Mesodermal cell (in vitro differentiated cells): ENCODE results near the gene ATP11A.

Experiments
- H3K27ac ChIP-seq: 2 replicates; pipeline ENCODE4 v1.7.0; 2013; ENCODE audit warnings: mild to moderate bottlenecking, low read depth, low read length, moderate library complexity; ENCODE audit not compliant: severe bottlenecking
- H3K36me3 ChIP-seq: 2 replicates; pipeline ENCODE4 v1.7.1; 2013; ENCODE audit warnings: mild to moderate bottlenecking, low read length, moderate library complexity; ENCODE audit not compliant: control insufficient read depth, insufficient read depth
- H3K4me1 ChIP-seq: one replicate; pipeline ENCODE4 v1.7.1; 2013; ENCODE audit warnings: mild to moderate bottlenecking, low read length; ENCODE audit not compliant: insufficient read depth, control insufficient read depth, poor library complexity, severe bottlenecking
- H3K4me3 ChIP-seq: 2 replicates; pipeline ENCODE4 v1.7.0; 2013; ENCODE audit warnings: low read length, control low read depth, mild to moderate bottlenecking; ENCODE audit not compliant: insufficient read depth, poor library complexity, severe bottlenecking; ENCODE audit errors: extremely low read depth
- H3K9me3 ChIP-seq: 2 replicates; pipeline ENCODE4 v1.7.1; 2013; ENCODE audit warnings: mild to moderate bottlenecking, low read length, moderate library complexity; ENCODE audit not compliant: control insufficient read depth
- WGBS, 2 experiments: methylation state at CpG; one replicate each; pipeline ENCODE4 v1.1.5; 2013; ENCODE audit warnings: missing lambda C conversion rate in 2 of 2; ENCODE audit not compliant: insufficient coverage in 2 of 2; 5-methylcytosine and 5-hydroxymethylcytosine counted together

ATP11A gene

GRCh38 chr13:112908342-112908741, 218.5 kb downstream of the ATP11A start:
- WGBS, 2 experiments = 89 to 90% methylated on average over 4 to 5 of the region's 5 CpGs
- no peaks in the 10 kb centered on the region for H3K36me3 ChIP-seq
- H3K4me3 ChIP-seq = no peak overlapping the region
- no peak overlapping the region for H3K27ac ChIP-seq
- H3K4me1 ChIP-seq = no peaks in the 10 kb centered on the region
- H3K9me3 ChIP-seq = peaks cover 15% of the 10 kb centered on the region

DNA sequence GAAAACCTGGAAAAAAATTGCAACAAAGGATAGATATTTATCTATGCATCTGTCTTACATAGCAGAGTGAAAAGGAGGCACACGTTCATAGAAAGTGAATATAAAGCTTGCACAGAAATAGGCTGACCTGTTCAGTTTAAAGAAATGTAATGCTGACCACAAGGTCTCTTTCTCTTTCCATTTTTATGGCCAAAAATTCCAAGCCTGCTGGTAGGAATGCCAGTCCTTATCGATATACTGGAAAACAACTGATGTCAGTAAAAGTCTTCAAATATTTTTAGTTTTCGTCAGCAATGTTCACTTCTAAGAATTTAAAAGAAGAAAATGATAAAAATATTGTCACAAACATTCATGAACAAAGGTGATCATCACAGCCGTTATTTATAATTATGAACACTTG, 220.2 kb downstream of the ATP11A start:
- no peak overlapping the region for H3K27ac ChIP-seq
- H3K4me3 ChIP-seq = no peak overlapping the region
- no peaks in the 10 kb centered on the region for H3K4me1 ChIP-seq
- H3K36me3 ChIP-seq = no peaks in the 10 kb centered on the region
- peaks cover 6% of the 10 kb centered on the region for H3K9me3 ChIP-seq
- 100% methylated on average over 1 of the region's 4 CpGs; no CpG with 5 or more reads in 1 of the 2 experiments for WGBS, 2 experiments

DNA sequence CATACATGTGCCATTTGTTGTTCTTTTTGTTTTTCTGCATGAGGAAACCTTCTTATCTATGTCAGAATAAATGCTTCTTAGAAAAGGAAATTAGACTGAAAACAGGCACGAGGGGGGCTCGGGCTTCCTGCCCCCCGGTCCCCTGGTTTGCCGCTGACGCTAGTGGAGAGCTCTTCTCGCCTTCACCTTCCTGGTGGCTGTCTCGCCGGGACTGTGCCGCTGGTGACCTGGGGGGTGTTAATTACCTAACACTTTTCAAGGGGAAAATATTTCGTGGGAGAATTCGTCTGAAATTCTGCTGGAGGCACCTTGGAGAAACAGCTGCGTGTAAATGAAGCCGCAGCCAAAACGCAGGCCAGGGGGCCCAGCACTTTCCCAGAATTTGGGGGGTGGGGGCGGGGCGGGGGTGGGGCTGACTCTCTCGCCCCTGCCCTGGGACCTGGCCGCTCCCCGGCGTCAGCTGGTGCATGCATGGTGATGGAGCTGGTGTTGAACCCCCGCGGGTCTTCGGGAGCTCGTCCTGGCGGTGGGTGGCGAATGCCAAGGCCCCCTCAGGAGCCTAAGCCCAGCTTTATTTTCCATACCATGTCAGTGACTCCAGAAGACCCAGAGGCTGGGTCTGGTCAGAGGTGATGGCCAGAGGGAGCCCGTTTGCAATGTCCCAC, 220.9 kb downstream of the ATP11A start:
- 74 to 81% methylated on average over 12 to 13 of the region's 27 CpGs for WGBS, 2 experiments
- H3K36me3 ChIP-seq = no peaks in the 10 kb centered on the region
- H3K27ac ChIP-seq = no peak overlapping the region
- no peaks in the 10 kb centered on the region for H3K4me1 ChIP-seq
- no peaks in the 10 kb centered on the region for H3K9me3 ChIP-seq
- H3K4me3 ChIP-seq = no peak overlapping the region

DNA sequence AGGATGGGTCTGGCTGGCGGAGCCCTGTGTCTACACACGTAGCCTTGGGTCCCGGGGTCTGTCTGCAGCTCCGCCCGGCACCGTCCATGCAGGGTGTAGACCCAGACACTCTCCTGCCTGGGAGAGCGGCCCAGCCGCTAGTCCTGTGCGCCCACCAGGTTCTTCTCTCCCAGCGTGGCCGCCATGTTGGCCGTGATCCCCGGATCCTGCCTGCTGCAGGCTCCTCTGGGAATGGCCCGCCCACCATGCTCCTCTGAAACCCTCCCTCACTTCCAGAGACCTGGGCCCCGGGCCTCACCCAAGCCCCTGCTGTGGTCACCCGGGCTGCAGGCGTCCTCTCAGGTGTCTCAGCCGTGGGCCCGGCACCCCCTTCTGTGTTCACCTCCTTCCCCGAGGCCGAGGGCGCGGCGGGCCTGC, 221.5 kb downstream of the ATP11A start:
- whole genome bisulfite sequencing, 2 experiments = 96 to 98% methylated on average over 19 to 24 of the region's 24 CpGs
- Histone ChIP-seq H3K36me3 (no peaks in the 10 kb centered on the region), H3K4me3 (no peak overlapping the region), H3K27ac (no peak overlapping the region), H3K4me1 (no peaks in the 10 kb centered on the region), H3K9me3 (no peaks in the 10 kb centered on the region)

- Histone ChIP-seq H3K27ac (no peak overlapping the region), H3K4me3 (no peak overlapping the region), H3K9me3 (no peaks in the 10 kb centered on the region), H3K4me1 (no peaks in the 10 kb centered on the region), H3K36me3 (no peaks in the 10 kb centered on the region)
- 90 to 100% methylated on average over 4 to 5 of the region's 6 CpGs for WGBS, 2 experiments
Measured at GRCh38 chr13:112911883-112912282, 222.0 kb downstream of the ATP11A start.

DNA sequence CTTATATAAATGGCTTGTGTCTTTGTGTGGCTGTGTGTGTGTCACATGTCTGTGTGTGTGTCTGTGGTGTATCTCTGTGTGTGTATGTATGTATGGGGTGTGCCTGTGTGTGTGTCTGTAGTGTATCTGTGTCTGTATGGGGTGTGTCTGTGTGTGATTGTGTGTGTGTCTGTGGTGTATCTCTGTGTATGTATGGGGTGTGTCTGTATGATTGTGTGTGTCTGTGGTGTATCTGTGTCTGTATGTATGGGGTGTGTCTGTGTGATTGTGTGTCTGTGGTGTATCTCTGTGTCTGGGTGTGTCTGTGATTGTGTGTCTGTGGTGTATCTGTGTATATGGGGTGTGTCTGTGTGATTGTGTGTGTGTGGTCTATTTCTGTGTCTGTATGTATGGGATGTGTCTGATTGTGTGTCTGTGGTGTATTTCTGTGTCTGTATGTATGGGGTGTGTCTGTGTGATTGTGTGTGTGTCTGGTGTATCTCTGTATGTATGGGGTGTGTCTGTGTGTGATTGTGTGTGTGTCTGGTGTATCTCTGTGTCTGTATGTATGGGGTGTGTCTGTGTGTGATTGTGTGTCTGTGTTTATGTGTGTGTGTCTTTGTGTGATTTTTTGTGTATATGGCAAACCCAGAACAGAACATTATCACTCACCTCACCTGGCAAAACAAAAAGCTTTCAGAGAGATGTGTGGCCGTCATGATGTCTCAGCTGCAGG, 223.0 kb downstream of the ATP11A start:
- Histone ChIP-seq H3K4me1 (peaks cover under 1% of the 10 kb centered on the region), H3K4me3 (no peak overlapping the region)

DNA sequence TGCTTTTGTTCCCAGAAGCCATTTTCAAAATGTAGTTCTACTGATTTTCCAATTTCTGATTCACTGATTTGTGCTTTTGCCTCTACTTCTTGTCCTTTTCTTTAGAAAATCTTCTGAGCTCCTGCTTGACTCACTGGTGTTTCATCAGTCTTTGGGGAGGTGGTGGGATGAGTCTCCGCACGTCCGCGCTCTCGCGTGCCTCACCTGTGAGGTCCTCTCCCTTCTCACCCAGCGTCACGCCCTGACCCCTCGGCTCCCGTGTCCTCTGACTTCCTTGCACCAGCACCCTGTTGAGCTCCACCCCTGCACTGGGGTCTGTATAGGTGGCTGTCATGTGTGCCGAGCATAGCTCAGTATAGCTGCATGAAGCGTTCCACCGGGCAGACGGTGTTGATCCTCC, 226.5 kb downstream of the ATP11A start:
- Histone ChIP-seq H3K4me1 (peaks cover 9% of the 10 kb centered on the region), H3K27ac (no peak overlapping the region), H3K4me3 (no peak overlapping the region), H3K36me3 (no peaks in the 10 kb centered on the region), H3K9me3 (no peaks in the 10 kb centered on the region)
- WGBS, 2 experiments = 89 to 95% methylated on average over 4 to 13 of the region's 14 CpGs

More for the DNA sequence above, 223.0 kb downstream of the ATP11A start:
- H3K27ac ChIP-seq = no peak overlapping the region
- WGBS, 2 experiments = 75 to 100% methylated on average over 1 of the region's 1 CpG
- H3K36me3 ChIP-seq = no peaks in the 10 kb centered on the region
- no peaks in the 10 kb centered on the region for H3K9me3 ChIP-seq

DNA sequence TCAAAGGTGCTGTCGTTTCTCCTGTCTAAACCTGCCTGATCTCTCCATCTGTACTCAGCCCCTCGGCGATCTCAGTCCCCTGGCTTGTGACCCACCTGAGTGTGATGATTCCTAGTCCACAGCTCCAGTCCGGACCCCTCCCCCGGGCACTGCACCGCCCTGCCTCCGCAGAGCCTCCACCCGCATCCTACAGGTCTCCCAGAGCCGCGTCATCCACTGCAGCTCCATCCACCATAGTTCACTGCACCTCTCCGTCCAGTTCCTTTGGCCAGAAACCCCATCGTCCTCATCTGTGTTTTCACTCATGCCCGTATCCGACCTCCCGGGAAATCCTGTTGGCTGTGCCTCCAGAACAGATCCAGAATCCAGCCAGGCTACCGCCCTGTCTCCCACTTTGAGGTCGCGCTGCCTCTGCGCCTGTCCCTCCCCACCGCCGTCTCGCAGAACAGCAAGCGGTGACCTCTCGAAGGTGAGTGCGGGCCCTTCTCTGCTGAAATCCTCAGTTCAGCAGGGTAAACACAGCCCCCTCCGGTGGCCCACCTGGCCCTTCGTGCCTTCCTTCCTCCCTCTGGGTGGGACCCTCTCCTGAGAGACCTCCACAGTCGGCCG, 227.3 kb downstream of the ATP11A start:
- Histone ChIP-seq H3K27ac (no peak overlapping the region), H3K36me3 (no peaks in the 10 kb centered on the region), H3K4me1 (peaks cover 9% of the 10 kb centered on the region), H3K4me3 (no peak overlapping the region), H3K9me3 (no peaks in the 10 kb centered on the region)
- WGBS, 2 experiments = 94 to 95% methylated on average over 29 of the region's 29 CpGs

DNA sequence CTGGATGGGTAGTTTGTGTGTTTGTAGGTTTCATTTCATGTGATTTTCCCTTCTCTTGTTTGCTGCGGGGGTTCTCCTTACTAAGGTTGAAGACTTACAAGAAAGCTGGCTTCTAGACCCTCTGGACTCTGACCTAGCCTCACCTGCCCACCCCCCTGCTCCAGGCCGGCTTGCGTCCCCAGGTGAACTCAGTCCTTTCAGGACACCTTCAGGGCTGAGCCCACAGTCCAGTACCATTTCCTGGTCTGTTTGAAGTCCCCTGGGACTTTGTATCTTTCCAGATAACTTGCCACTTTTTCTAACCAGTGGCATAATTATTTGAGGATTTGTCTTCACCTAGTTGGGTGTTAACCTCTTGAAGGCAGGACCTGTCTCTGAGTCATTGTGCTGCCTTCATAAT, 227.9 kb downstream of the ATP11A start:
- WGBS, 2 experiments = 81 to 100% methylated on average over 2 to 3 of the region's 3 CpGs
- Histone ChIP-seq H3K4me1 (peaks cover 9% of the 10 kb centered on the region), H3K27ac (no peak overlapping the region), H3K36me3 (no peaks in the 10 kb centered on the region), H3K4me3 (no peak overlapping the region), H3K9me3 (no peaks in the 10 kb centered on the region)

DNA sequence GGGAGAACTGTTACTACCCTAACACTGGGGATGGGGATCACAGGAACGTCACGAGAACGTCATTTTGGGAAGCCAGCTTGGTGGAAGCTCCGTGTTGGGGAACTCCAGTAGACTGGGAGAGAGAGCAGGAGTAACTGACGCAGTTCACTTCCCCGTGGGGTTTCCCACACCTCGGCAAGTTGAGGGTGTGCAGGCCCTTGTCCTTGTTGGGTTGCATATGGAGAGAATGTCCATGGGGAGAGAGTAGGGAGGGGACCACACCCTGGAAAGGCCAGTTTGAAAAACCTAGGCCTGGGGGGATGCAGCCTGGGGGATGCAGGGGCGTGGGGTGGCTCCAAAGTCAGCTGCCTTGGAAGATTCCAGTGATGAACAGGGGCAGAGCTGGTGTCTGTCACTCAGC, 228.4 kb downstream of the ATP11A start:
- Histone ChIP-seq H3K27ac (no peak overlapping the region), H3K36me3 (no peaks in the 10 kb centered on the region), H3K4me1 (peaks cover 9% of the 10 kb centered on the region), H3K9me3 (no peaks in the 10 kb centered on the region), H3K4me3 (no peak overlapping the region)
- 85 to 88% methylated on average over 3 to 7 of the region's 8 CpGs for WGBS, 2 experiments

- no peak overlapping the region for H3K27ac ChIP-seq
- no peaks in the 10 kb centered on the region for H3K9me3 ChIP-seq
- H3K4me1 ChIP-seq = peaks cover 9% of the 10 kb centered on the region
- no peaks in the 10 kb centered on the region for H3K36me3 ChIP-seq
- 90 to 94% methylated on average over 11 to 12 of the region's 13 CpGs for WGBS, 2 experiments
- H3K4me3 ChIP-seq = no peak overlapping the region
Measured at GRCh38 chr13:112918746-112919145, 228.9 kb downstream of the ATP11A start.
